ENCODE measurements around the gene FNDC3A.
A peak's percentile ranks its signal among the peaks of the same experiment; 100 is the strongest.
"Not testable (repeated sequence)": the region's sequence is repeated elsewhere in the genome, so short reads cannot be mapped to it uniquely, and the experiment has no call there.

The FNDC3A gene

GRCh38 chr13:48976576-48977285 is 1.0 kb downstream of the FNDC3A start:
- DNase-seq = peak; percentile 85

GRCh38 chr13:48977286-48977625 is 1.5 kb downstream of the FNDC3A start:
- no peak for DNase-seq

- no peak for DNase-seq
These were observed 2.3 kb downstream of the FNDC3A start for GRCh38 chr13:48977973-48978372.

GRCh38 chr13:48978942-48979601 is 3.4 kb downstream of the FNDC3A start:
- no peak for DNase-seq

- DNase-seq = no peak
These were observed 4.2 kb downstream of the FNDC3A start for GRCh38 chr13:48979892-48980291.

- no peak for DNase-seq
These were observed 7.6 kb downstream of the FNDC3A start for GRCh38 chr13:48983331-48983730.

GRCh38 chr13:48985756-48986155 is 10.0 kb downstream of the FNDC3A start:
- DNase-seq = no peak

GRCh38 chr13:48990900-48991299 is 15.2 kb downstream of the FNDC3A start:
- DNase-seq = no peak

- no peak for DNase-seq
These were observed 17.4 kb downstream of the FNDC3A start for GRCh38 chr13:48993150-48993549.

GRCh38 chr13:48994706-48995105 is 19.0 kb downstream of the FNDC3A start:
- no peak for DNase-seq

- DNase-seq = no peak
These were observed 23.1 kb downstream of the FNDC3A start for GRCh38 chr13:48998641-48999292.

GRCh38 chr13:49000247-49000646 is 24.5 kb downstream of the FNDC3A start:
- DNase-seq = no peak

- not testable (repeated sequence) for DNase-seq
These were observed 43.4 kb downstream of the FNDC3A start for GRCh38 chr13:49018986-49019635.

GRCh38 chr13:49020328-49020727 is 44.6 kb downstream of the FNDC3A start:
- no peak for DNase-seq

GRCh38 chr13:49020940-49021553 is 45.3 kb downstream of the FNDC3A start:
- no peak for DNase-seq

- DNase-seq = no peak
These were observed 46.2 kb downstream of the FNDC3A start for GRCh38 chr13:49021953-49022352.

GRCh38 chr13:49022472-49023144 is 46.9 kb downstream of the FNDC3A start:
- no peak for DNase-seq

GRCh38 chr13:49023431-49023830 is 47.7 kb downstream of the FNDC3A start:
- DNase-seq = no peak

- no peak for DNase-seq
These were observed 51.1 kb downstream of the FNDC3A start for GRCh38 chr13:49026851-49027250.

GRCh38 chr13:49029570-49029969 is 53.9 kb downstream of the FNDC3A start:
- no peak for DNase-seq

- no peak for DNase-seq
These were observed 54.5 kb downstream of the FNDC3A start for GRCh38 chr13:49030213-49030612.

- DNase-seq = no peak
These were observed 65.2 kb downstream of the FNDC3A start for GRCh38 chr13:49040872-49041271.

GRCh38 chr13:49042476-49042875 is 66.8 kb downstream of the FNDC3A start:
- no peak for DNase-seq

Data from CD4-positive, alpha-beta T cell treated with Interleukin-21 for 1 hour (primary cell).